ENCODE measurements around the gene ADAMTSL1.

DNA sequence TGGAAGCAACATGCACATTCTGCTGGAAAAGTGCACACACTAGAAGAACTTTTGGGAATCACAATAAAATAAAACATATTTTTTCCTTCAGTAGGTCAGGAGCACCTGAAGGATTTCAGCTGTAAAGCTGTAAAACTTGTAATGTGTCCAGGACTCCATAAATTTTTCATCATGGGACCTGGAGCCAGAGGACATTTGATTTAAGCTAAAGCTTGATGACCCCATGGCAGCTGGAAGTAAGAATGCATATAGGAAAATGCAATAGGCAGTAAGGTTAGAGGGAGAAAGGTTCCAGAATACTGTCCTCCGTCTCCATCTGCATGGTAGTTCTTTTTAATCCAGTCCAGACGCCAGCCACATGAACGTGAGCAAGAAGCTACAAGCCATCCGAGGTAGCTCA, 166.0 kb downstream of the ADAMTSL1 start:
- TF ChIP-seq, protein P1, sequence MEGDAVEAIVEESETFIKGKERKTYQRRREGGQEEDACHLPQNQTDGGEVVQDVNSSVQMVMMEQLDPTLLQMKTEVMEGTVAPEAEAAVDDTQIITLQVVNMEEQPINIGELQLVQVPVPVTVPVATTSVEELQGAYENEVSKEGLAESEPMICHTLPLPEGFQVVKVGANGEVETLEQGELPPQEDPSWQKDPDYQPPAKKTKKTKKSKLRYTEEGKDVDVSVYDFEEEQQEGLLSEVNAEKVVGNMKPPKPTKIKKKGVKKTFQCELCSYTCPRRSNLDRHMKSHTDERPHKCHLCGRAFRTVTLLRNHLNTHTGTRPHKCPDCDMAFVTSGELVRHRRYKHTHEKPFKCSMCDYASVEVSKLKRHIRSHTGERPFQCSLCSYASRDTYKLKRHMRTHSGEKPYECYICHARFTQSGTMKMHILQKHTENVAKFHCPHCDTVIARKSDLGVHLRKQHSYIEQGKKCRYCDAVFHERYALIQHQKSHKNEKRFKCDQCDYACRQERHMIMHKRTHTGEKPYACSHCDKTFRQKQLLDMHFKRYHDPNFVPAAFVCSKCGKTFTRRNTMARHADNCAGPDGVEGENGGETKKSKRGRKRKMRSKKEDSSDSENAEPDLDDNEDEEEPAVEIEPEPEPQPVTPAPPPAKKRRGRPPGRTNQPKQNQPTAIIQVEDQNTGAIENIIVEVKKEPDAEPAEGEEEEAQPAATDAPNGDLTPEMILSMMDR (IDR thresholded peaks at IDR 0.05): no peak
- no peak for TF ChIP-seq EP300 (IDR thresholded peaks at IDR 0.05)
- no peak for TF ChIP-seq POLR2A (IDR thresholded peaks at IDR 0.05)
